Psoas muscle (tissue), 8 donors: Measurements from ENCODE around the gene ZNF397. TPM values are rescaled to one million over a fixed set of nuclear protein-coding genes. Genes with fewer than 3 reads are reported as not detected.
A peak's percentile ranks its signal among the peaks of the same experiment; 100 is the strongest.

Experiments used
- ATAC-seq, 4 donors: fragments of 200-7000 bp; cut with Tn5 transposase; one replicate each; pipeline ENCODE4 v1.9.1; 2020; ENCODE audit warnings: moderate library complexity in 3 of 4, mild to moderate bottlenecking in 2 of 4
- DNase-seq, 2 donors: peaks; one replicate each; pipeline ENCODE4 v3.0.0-alpha.2; 2020
- H3K27ac ChIP-seq: fragments of 200-600 bp; one replicate; pipeline ENCODE4 v1.8.0; 2022
- H3K27me3 ChIP-seq, 3 donors: fragments of 200-600 bp in 1 of 3; one replicate each; pipeline versions ENCODE4 v1.6.1 to v1.8.0; 2013 to 2022; ENCODE audit warnings: low read length in 2 of 3, mild to moderate bottlenecking in 2 of 3, moderate library complexity in 1 of 3; ENCODE audit not compliant: insufficient read depth in 3 of 3
- H3K36me3 ChIP-seq, 2 donors: fragments of 200-600 bp in 1 of 2; one replicate each; pipeline versions ENCODE4 v1.6.1 to v1.8.0; 2013 to 2022; ENCODE audit warnings: low read depth in 1 of 2, mild to moderate bottlenecking in 1 of 2, moderate library complexity in 1 of 2; ENCODE audit not compliant: insufficient read depth in 1 of 2
- H3K4me1 ChIP-seq: fragments of 200-600 bp; one replicate; pipeline ENCODE4 v1.8.0; 2022
- H3K4me3 ChIP-seq: fragments of 200-600 bp; one replicate; pipeline ENCODE4 v1.8.0; 2022; ENCODE audit warnings: mild to moderate bottlenecking
- H3K9me3 ChIP-seq: fragments of 200-600 bp; one replicate; pipeline ENCODE4 v1.8.0; 2022
- CTCF ChIP-seq: fragments of 200-600 bp; IDR thresholded peaks from one replicate; pipeline ENCODE4 v1.8.0; 2022; ENCODE audit warnings: antibody characterized with exemption
- WGBS, 3 donors: extraction: QIAGEN DNeasy Blood & Tissue Kit; methylation state at CpG; one replicate each; pipeline versions ENCODE4 v1.1.6 to v1.1.7; 2013; 5-methylcytosine and 5-hydroxymethylcytosine counted together
- intact Hi-C, 2 donors: fragments of 100-400 bp; cut with DNase I; formaldehyde crosslinking; loops; one replicate each; pipeline versions ENCODE4 v1.11.0 to v1.14.2; 2022
- polyA plus RNA-seq, 3 donors: library from polyadenylated mRNA; stranded (reverse); fragments of 200-250 nt; gene quantifications; one replicate each; pipeline ENCODE4 v1.2.3, GENCODE V29; 2013
- total RNA-seq, 4 donors: library from RNA; stranded (reverse); fragmentation: NEBNext Ultra II Directional in 2 of 4; extraction: Animal tissue kit (Norgen Biotek cat#: 25700) in 2 of 4; gene quantifications; one replicate each; pipeline versions ENCODE4 v1.2.1 to v1.2.4, GENCODE V29; 2021 to 2023
- donor health status: healthy with polysubstance abuse.
- donor health status: DM: no; HTN: no; CAD: no; lungs with moderate emphysema.
- donor health status: Bipolar disorder and iron deficiency.
- donor health status: healthy.
- donor health status: DM: yes; HTN: yes; CAD: no.
- donor health status: DM: no; HTN: no; CAD: no.
- donor health status: DM: no; HTN: no; CAD: no.
- donor health status: DM: yes; HTN: yes; CAD: no.

Gene ZNF397
- total and polyA plus RNA-seq, 7 donors = 10.5 to 34.5 (median 18.3) TPM

DNA sequence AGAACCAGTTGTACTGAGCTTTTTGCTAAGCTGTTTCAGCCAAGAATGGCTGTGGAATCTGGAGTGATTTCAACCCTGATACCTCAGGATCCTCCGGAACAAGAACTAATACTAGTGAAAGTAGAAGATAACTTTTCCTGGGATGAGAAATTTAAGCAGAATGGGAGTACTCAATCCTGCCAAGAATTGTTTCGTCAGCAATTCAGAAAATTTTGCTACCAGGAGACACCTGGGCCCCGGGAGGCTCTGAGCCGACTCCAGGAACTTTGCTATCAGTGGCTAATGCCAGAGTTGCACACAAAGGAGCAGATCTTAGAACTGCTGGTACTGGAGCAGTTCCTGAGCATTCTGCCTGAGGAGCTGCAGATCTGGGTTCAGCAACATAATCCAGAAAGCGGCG is 1.6 kb downstream of the ZNF397 start:
- no peak overlapping the region for H3K27ac ChIP-seq
- H3K36me3 ChIP-seq = peaks cover 26 to 51% of the 10 kb centered on the region in 2 donors
- ATAC-seq (no peak), DNase-seq (no peak)
- H3K4me1 ChIP-seq = peaks cover 12% of the 10 kb centered on the region
- 80 to 85% (median 85%) methylated on average over 6 of the region's 6 CpGs for WGBS, 3 donors
- intact Hi-C loops = loop anchor here (5.0 kb wide), 2 partner anchors 45 to 50 kb away; partner anchors contain the start of gene ZSCAN30 (in 1 of the 2)
- H3K27me3 ChIP-seq = no peaks in the 10 kb centered on the region
- no peaks in the 10 kb centered on the region for H3K9me3 ChIP-seq
- H3K4me3 ChIP-seq = no peak overlapping the region
- TF ChIP-seq CTCF = no peak

GRCh38 chr18:35244671-35245070 is 3.8 kb downstream of the ZNF397 start:
- Histone ChIP-seq H3K27ac (no peak overlapping the region), H3K4me1 (peaks cover 10% of the 10 kb centered on the region), H3K9me3 (no peaks in the 10 kb centered on the region), H3K27me3 (no peaks in the 10 kb centered on the region), H3K36me3 (peaks cover 29 to 71% of the 10 kb centered on the region in 2 donors), H3K4me3 (no peak overlapping the region)
- no peak for TF ChIP-seq CTCF
- WGBS, 3 donors = 92 to 99% (median 97%) methylated on average over 4 of the region's 4 CpGs
- no peak for DNase-seq
- intact Hi-C loops = loop anchor here (5.0 kb wide), 2 partner anchors 43 to 48 kb away; partner anchors contain the start of gene ZSCAN30 (in 1 of the 2)
- no peak for ATAC-seq

DNA sequence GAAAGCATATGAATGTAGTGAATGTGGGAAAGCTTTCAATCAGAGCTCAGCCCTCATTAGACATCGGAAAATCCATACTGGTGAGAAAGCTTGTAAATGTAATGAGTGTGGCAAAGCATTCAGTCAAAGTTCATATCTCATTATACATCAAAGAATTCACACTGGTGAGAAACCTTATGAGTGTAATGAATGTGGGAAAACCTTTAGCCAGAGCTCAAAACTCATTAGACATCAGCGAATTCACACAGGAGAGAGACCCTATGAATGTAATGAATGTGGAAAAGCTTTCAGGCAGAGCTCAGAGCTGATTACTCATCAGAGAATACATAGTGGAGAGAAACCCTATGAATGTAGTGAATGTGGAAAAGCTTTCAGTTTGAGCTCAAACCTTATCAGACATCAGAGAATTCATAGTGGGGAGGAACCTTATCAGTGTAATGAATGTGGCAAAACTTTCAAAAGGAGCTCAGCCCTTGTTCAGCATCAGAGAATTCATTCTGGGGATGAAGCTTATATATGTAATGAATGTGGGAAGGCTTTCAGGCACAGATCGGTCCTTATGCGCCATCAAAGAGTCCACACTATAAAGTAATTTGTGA is 5.0 kb downstream of the ZNF397 start:
- intact Hi-C loops = no loop called here
- H3K4me1 ChIP-seq = peaks cover 6% of the 10 kb centered on the region
- no peak overlapping the region for H3K27ac ChIP-seq
- DNase-seq = no peak
- H3K27me3 ChIP-seq = no peaks in the 10 kb centered on the region
- H3K4me3 ChIP-seq = no peak overlapping the region
- H3K9me3 ChIP-seq = no peaks in the 10 kb centered on the region
- no peak for TF ChIP-seq CTCF
- WGBS, 3 donors = 92 to 98% (median 97%) methylated on average over 4 of the region's 4 CpGs
- no peak for ATAC-seq
- H3K36me3 ChIP-seq = peaks cover 29 to 83% of the 10 kb centered on the region in 2 donors

DNA sequence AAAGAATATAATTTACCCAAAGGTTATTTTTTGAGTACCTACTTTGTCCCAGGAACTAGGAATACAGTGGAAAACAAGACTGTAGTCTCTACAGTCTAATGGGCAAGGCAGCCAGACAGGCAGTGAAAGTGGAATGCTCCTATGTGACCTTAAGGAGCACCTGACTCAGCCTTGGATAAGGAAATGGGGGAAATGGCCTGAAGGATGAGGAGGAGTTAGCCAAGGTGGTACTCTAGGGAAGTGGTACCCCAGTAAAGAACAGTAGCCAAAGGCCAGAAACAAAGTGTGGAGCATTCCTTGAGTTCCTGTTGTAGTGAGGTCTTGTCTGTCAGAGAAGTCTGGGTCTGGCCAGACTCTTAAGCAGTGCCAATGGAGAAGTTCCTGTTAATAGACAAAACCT is 6.0 kb downstream of the ZNF397 start:
- Histone ChIP-seq H3K27ac (no peak overlapping the region), H3K27me3 (no peaks in the 10 kb centered on the region), H3K4me1 (peaks cover 3% of the 10 kb centered on the region), H3K4me3 (no peak overlapping the region), H3K36me3 (peaks cover 29 to 91% of the 10 kb centered on the region in 2 donors), H3K9me3 (no peaks in the 10 kb centered on the region)
- intact Hi-C loops = no loop called here
- no peak for TF ChIP-seq CTCF
- ATAC-seq = peak in 2 of 4 donors; percentile 13 to 17
- DNase-seq = no peak
